BLaER1 treated with 17β-estradiol and CSF1 and Interleukin-3, amounts not matched to agents 10 nM and 100 nM (cell line): ENCODE measurements around the gene VWA3A.
"Not testable (repeated sequence)": the region's sequence is repeated elsewhere in the genome, so short reads cannot be mapped to it uniquely, and the experiment has no call there.

Experiments
- H3K27ac ChIP-seq, 11 experiments: shearing (Covaris generic); formaldehyde crosslinking; 2 replicates each; pipeline ENCODE4 v1.8.1; 2022
- H3K27me3 ChIP-seq, 11 experiments: shearing (Covaris generic); formaldehyde crosslinking; 2 replicates each; pipeline ENCODE4 v1.8.1; 2022
- H3K36me3 ChIP-seq, 11 experiments: shearing (Covaris generic); formaldehyde crosslinking; 2 replicates each; pipeline ENCODE4 v1.8.1; 2022
- H3K4me1 ChIP-seq, 10 experiments: shearing (Covaris generic); formaldehyde crosslinking; 2 replicates each; pipeline ENCODE4 v1.8.1; 2022
- H3K4me2 ChIP-seq, 11 experiments: shearing (Covaris generic); formaldehyde crosslinking; 2 replicates each; pipeline ENCODE4 v1.8.1; 2022
- H3K4me3 ChIP-seq, 10 experiments: shearing (Covaris generic); formaldehyde crosslinking; 2 replicates each; pipeline ENCODE4 v1.8.1; 2022
- H3K9ac ChIP-seq, 11 experiments: shearing (Covaris generic); formaldehyde crosslinking; 2 replicates each; pipeline ENCODE4 v1.8.1; 2022
- H3K9me3 ChIP-seq, 11 experiments: shearing (Covaris generic); formaldehyde crosslinking; replicated peaks in 1 of 11; 2 replicates each; pipeline ENCODE4 v1.8.1; 2022
- H4K20me1 ChIP-seq, 11 experiments: shearing (Covaris generic); formaldehyde crosslinking; 2 replicates each; pipeline ENCODE4 v1.8.1; 2022
- Cebpa-rat ChIP-seq, 11 experiments: shearing (Covaris generic); IDR thresholded peaks; 2 replicates each; pipeline ENCODE4 v1.8.1; 2022

VWA3A gene

DNA sequence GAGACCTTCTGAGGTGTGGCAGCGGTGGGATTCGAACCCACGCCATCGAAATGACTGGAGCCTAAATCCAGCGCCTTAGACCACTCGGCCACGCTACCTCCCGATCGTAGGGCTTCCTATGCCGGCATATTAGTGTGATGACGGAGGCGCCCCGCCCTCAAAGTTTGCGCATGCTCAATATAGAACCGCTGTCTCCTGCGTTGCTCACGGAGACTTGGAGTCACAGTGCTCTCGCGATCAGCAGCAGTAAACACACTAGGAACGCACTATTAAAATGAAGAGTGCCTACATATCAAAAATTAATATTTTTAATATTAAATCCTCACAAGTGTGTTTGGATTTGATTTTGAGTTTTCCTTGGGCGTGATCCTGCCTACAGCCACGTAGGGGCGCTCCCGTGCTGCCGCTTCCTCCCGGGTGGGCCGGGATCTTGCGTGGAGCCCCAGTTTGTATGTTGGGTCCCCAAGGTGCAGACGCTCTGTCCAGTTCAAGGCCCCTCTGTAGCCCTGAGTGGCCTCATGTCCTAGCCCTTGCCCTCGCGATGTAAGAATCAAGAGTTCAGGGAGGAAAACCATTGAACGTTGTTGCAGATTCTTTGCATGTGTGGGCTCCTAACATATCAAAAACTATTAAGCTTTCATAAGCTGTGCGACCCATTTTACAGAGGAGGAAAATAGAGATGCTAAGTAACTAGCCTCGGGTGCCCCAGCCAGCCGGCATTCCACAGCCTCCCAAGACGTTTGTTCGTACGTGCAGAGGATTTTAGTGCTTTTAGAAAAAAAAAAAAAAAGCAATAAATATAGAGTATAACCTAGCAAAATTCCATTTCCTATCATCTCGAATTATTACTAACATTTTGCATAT is 103.6 kb downstream of the VWA3A start:
- H3K4me1 ChIP-seq = peaks cover 18 to 79% (median 41%) of the 10 kb centered on the region in 10 experiments
- peak overlapping the region in 8 of 11 experiments; percentile 10 to 63 (median 50); a peak in 13 of 22 replicates for H3K27ac ChIP-seq
- peak overlapping the region; percentile 62 to 78 (median 71) for H3K9ac ChIP-seq
- H4K20me1 ChIP-seq = peaks cover 0 to 10% (median 0%) of the 10 kb centered on the region in 11 experiments; a peak in 2 of 22 replicates
- TF ChIP-seq Cebpa-rat (IDR thresholded peaks at IDR 0.05) = no peak
- no peaks in the 10 kb centered on the region for H3K36me3 ChIP-seq
- H3K27me3 ChIP-seq = peaks cover 0 to 22% (median 17%) of the 10 kb centered on the region in 11 experiments; a peak in 14 of 22 replicates
- no peaks in the 10 kb centered on the region for H3K9me3 ChIP-seq
- peak overlapping the region; percentile 49 to 74 (median 64) for H3K4me3 ChIP-seq
- H3K4me2 ChIP-seq = peak overlapping the region; percentile 56 to 86 (median 72)

DNA sequence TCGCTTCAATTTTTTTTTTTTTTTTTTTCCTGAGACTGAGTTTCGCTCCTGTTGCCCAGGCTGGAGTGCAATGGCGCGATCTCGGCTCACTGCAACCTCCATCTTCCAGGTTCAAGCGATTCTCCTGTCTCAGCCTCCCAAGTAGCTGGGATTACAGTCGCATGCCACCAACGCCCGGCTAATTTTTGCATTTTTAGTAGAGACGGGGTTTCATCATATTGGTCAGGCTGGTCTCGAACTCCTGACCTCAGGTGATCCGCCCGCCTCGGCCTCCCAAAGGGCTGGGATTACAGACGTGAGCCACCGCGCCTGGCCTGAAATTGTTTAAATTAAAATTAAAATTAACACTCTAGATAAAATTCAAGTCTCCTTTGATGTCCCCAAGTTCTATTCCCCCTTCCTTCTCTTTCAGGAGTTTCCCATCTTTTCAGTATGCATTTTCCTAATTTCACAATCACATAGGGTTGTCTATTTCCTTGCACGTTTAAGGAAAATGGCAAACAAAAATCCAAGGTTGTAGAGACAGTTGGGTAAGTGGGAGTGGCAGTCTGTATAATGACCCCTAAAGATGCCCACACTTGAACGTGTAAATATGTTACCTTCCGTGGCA is 104.3 kb downstream of the VWA3A start:
- H3K9me3 ChIP-seq, H3K27ac ChIP-seq, H3K9ac ChIP-seq, H4K20me1 ChIP-seq, H3K36me3 ChIP-seq: not testable (repeated sequence)
- H3K4me1 ChIP-seq = peaks cover 13 to 80% (median 37%) of the 10 kb centered on the region in 10 experiments
- H3K27me3 ChIP-seq = peaks cover 0 to 22% (median 17%) of the 10 kb centered on the region in 11 experiments; a peak in 14 of 22 replicates
- H3K4me3 ChIP-seq = peak overlapping the region in 6 of 10 experiments; percentile 63 to 74 (median 66); a peak in 7 of 20 replicates
- H3K4me2 ChIP-seq = peak overlapping the region in 10 of 11 experiments; percentile 66 to 86 (median 72); a peak in 16 of 22 replicates

GRCh38 chr16:22198547-22199293 is 106.4 kb downstream of the VWA3A start:
- peak overlapping the region in 4 of 11 experiments; percentile 14 to 67 (median 60); a peak in 5 of 22 replicates for H3K9ac ChIP-seq
- H3K36me3 ChIP-seq = no peaks in the 10 kb centered on the region
- no peak for TF ChIP-seq Cebpa-rat (IDR thresholded peaks at IDR 0.05)
- no peak overlapping the region for H3K4me3 ChIP-seq
- no peaks in the 10 kb centered on the region; a peak in 2 of 22 replicates for H4K20me1 ChIP-seq
- H3K27me3 ChIP-seq = peaks cover 0 to 9% (median 5%) of the 10 kb centered on the region in 11 experiments; a peak in 14 of 22 replicates
- no peaks in the 10 kb centered on the region for H3K9me3 ChIP-seq
- H3K27ac ChIP-seq = peak overlapping the region in 4 of 11 experiments; percentile 48 to 80 (median 62); a peak in 7 of 22 replicates
- peak overlapping the region in 4 of 11 experiments; percentile 38 to 85 (median 79); a peak in 8 of 22 replicates for H3K4me2 ChIP-seq
- peaks cover 0 to 70% (median 23%) of the 10 kb centered on the region in 10 experiments; a peak in 17 of 20 replicates for H3K4me1 ChIP-seq

GRCh38 chr16:22202261-22202637 is 109.9 kb downstream of the VWA3A start:
- Histone ChIP-seq H3K27me3 (no peaks in the 10 kb centered on the region), H3K4me3 (no peak overlapping the region), H3K4me1 (peaks cover 2 to 53% (median 19%) of the 10 kb centered on the region in 10 experiments; a peak in 19 of 20 replicates), H3K4me2 (no peak overlapping the region), H3K9me3 (no peaks in the 10 kb centered on the region), H4K20me1 (peaks cover 0 to 5% (median 1%) of the 10 kb centered on the region in 11 experiments; a peak in 13 of 22 replicates), H3K27ac (no peak overlapping the region), H3K9ac (no peak overlapping the region), H3K36me3 (no peaks in the 10 kb centered on the region)
- no peak for TF ChIP-seq Cebpa-rat (IDR thresholded peaks at IDR 0.05)

DNA sequence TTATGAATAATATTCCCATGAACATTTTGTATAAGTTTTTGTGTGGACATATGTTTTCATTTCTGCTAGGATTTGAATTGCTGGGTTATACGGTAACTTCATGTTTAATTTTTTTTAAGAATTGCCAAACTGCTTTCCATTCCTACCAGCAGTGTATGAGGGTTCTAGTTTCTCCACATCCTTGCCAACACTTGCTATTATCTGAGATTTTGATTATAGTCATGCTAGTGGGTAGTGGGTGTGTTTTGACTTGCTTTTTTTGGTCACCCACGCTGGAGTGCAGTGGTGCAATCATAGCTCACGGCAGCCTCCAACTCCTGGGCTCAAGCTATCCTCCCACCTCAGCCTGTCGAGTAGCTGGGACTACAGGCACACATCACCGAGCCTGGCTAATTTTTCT is 110.8 kb downstream of the VWA3A start:
- no peaks in the 10 kb centered on the region for H3K36me3 ChIP-seq
- H3K27me3 ChIP-seq = no peaks in the 10 kb centered on the region
- no peak overlapping the region for H3K4me2 ChIP-seq
- H3K27ac ChIP-seq = no peak overlapping the region
- no peak for TF ChIP-seq Cebpa-rat (IDR thresholded peaks at IDR 0.05)
- H3K4me3 ChIP-seq = no peak overlapping the region
- H3K9me3 ChIP-seq = no peaks in the 10 kb centered on the region
- peaks cover 0 to 14% (median 10%) of the 10 kb centered on the region in 11 experiments; a peak in 18 of 22 replicates for H4K20me1 ChIP-seq
- H3K4me1 ChIP-seq = peaks cover 11 to 53% (median 27%) of the 10 kb centered on the region in 10 experiments
- H3K9ac ChIP-seq = no peak overlapping the region

DNA sequence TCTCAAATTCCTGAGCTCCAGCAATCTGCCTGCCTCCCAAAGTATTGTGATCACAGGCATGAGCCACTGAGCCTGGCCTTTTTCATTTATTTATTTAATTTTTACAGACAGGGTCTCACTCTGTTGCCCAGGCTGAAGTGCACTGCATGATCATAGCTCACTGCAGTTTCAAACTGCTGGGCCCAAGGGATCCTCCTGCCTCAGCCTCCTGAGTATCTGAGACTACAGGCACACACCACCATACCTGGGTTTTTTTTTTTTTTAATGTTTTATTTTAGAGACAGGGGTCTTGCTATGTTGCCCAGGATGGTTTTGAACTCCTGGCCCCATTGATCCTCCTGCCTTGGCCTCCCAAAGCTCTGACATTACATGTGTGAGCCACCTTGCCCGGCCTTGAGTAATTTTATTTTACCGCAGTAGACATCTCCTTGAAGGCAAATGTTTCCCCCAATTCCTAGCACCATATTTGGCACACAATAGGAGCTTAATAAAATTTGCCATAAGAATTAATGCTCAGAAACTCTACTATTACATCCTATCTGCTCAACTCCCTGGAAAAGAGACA is 111.8 kb downstream of the VWA3A start:
- H3K4me3 ChIP-seq = no peak overlapping the region
- H4K20me1 ChIP-seq = peaks cover 7 to 23% (median 17%) of the 10 kb centered on the region in 11 experiments; a peak in 17 of 22 replicates
- no peaks in the 10 kb centered on the region for H3K27me3 ChIP-seq
- H3K4me1 ChIP-seq = peaks cover 21 to 53% (median 31%) of the 10 kb centered on the region in 10 experiments
- no peaks in the 10 kb centered on the region for H3K9me3 ChIP-seq
- no peak overlapping the region for H3K9ac ChIP-seq
- no peak for TF ChIP-seq Cebpa-rat (IDR thresholded peaks at IDR 0.05)
- 0 out of 22 replicates have a peak overlapping the region, but pooled peaks of 1 of the 11 experiments have one; percentile 0 for H3K4me2 ChIP-seq
- H3K36me3 ChIP-seq = peaks cover 0 to under 1% (median 0%) of the 10 kb centered on the region in 11 experiments; a peak in 1 of 22 replicates
- H3K27ac ChIP-seq = no peak overlapping the region

- Histone ChIP-seq H3K27ac (peak overlapping the region in 10 of 11 experiments; percentile 2 to 86 (median 81); a peak in 18 of 22 replicates), H3K9me3 (peaks cover 0 to 8% (median 5%) of the 10 kb centered on the region in 11 experiments; a peak in 15 of 22 replicates), H3K27me3 (no peaks in the 10 kb centered on the region), H3K4me3 (peak overlapping the region; percentile 75 to 93 (median 88)), H3K36me3 (peaks cover 2 to 15% (median 6%) of the 10 kb centered on the region in 11 experiments; a peak in 14 of 22 replicates), H3K4me2 (peak overlapping the region; percentile 55 to 97 (median 89)), H3K4me1 (peaks cover 33 to 53% (median 42%) of the 10 kb centered on the region in 10 experiments), H4K20me1 (peaks cover 13 to 33% (median 20%) of the 10 kb centered on the region in 11 experiments; a peak in 18 of 22 replicates), H3K9ac (peak overlapping the region; percentile 81 to 91 (median 87))
- no peak for TF ChIP-seq Cebpa-rat (IDR thresholded peaks at IDR 0.05)
Measured at GRCh38 chr16:22205577-22206012, 113.3 kb downstream of the VWA3A start.
